RKO (cell line): ENCODE results near the gene CD302.
A peak's percentile ranks its signal among the peaks of the same experiment; 100 is the strongest.
"Not testable (repeated sequence)": the region's sequence is repeated elsewhere in the genome, so short reads cannot be mapped to it uniquely, and the experiment has no call there.

ENCODE experiments used
- DNase-seq: peaks from one replicate; pipeline ENCODE4 v3.0.0-alpha.2; 2016; ENCODE audit warnings: low spot score

Gene CD302

DNA sequence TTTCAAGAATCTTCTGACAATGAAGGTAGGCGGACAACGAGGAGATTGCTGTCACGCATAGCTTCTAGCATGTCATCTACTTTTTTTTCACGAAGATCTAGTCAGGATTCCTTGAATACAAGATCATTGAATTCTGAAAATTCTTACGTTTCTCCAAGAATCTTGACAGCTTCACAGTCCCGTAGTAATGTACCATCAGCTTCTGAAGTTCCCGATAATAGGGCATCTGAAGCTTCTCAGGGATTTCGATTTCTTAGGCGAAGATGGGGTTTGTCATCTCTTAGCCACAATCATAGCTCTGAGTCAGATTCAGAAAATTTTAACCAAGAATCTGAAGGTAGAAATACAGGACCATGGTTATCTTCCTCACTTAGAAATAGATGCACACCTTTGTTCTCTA lies 49.9 kb downstream of the CD302 start:
- no peak for DNase-seq

DNA sequence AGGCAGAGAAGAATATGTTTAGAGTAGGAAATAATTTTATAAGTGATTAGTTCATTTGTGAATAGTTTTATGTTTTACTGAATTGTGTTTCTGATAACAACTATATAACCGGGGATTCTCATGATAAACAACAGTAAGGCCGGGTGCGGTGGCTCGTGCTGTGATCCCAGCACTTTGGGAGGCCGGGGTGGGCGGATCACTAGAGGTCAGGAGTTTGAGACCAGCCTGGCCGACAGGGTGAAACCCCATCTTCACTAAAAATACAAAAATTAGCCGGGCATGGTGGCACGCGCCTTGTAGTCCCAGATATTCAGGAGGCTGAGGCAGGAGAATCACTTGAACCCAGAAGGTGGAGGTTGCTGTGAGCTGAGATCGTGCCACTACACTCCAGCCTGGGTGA lies 52.8 kb downstream of the CD302 start:
- DNase-seq: not testable (repeated sequence)

DNA sequence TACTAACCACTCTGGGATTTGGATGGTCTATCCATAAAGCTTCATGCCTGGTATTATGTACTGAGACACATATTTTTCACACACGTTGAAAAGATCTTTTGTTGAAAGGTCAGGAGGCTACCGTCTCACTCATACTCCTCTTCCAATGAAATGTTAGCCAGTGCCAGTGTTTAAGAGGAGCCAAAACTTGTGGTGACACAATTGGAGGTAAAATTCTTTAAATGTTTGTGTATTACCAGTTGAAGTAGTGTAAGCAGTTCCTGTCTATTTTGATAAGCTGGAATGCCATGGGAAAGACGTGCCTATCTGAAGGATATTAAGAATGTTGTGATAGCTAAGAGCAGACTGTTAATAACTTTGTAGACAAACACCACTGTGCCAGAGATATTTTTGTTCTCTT lies 53.6 kb downstream of the CD302 start:
- no peak for DNase-seq

DNA sequence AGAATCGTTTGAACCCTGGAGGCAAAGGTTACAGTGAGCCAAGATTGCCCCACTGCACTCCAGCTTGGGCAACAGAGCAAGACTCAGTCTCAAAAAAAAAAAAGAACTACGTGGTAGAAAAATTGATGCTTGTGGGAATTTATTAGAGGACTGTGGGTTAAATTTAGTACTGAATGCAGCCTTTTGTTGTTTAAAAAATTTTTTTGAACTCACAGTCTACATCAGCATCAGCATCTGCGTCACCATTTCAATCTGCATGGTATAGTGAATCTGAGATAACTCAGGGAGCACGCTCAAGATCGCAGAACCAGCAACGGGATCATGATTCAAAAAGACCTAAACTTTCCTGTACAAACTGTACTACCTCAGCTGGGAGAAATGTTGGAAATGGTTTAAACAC lies 55.2 kb downstream of the CD302 start:
- DNase-seq: no peak

DNA sequence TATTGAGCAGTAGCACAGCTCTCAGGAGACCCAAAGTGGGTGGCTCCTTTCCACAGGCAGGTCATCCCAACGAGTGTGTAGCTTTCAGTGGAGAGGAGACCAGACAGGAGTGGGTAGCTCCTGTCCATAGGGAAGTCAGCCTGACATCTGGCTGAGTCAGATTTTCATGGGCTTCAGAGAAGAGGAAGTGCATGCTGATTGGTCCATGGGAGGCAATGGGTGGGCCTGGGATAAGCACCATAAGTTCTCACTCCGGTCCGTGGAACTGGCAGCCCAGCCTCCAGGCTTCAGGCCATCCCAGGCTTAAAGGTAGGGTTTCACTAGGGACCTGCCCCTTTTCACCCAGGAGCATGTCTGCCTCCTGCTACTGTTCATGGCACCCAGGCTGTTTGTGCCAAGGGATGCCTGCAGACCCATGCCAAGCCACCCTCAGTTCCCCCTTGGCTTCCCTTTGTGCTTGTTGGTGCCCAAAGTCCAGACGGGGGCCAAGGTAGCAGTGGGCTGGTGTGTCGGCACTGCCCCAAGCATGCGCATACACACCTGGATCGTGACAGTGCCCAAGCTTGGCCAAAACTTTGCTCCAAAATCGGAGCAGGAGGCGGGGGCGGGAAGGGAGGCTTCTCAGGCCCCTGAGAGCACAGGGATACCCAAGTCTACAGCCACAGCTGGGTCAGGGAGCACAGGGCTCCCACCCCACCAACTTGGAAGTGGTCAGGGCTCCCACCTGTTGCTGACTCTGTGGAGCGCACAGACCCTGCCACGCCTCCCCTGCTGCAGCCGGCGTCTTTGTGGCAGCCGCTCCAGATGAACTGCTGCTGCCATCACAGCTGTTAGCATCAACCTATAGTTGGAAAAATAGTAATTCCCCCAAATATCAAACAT lies 59.3 kb downstream of the CD302 start:
- peak; percentile 18 for DNase-seq

DNA sequence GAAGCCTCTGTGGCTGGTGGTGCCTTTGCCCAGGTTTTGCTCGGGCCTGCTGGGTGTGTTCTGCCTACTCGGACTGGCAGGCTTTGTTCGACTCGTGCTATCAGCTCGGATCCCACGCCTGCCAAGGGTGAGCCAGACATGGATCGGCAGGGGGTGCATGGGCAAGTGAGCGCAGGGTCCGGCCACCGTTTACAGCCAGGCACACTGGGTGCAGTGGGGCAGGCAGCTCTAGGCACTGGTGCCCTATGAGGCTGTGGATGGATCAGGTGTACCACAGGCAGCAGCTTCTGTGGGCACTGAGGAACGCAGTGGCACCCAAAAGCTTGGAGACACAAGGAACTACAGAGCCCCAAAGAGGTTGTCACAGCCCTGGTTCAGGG lies 60.1 kb downstream of the CD302 start:
- DNase-seq: no peak

DNA sequence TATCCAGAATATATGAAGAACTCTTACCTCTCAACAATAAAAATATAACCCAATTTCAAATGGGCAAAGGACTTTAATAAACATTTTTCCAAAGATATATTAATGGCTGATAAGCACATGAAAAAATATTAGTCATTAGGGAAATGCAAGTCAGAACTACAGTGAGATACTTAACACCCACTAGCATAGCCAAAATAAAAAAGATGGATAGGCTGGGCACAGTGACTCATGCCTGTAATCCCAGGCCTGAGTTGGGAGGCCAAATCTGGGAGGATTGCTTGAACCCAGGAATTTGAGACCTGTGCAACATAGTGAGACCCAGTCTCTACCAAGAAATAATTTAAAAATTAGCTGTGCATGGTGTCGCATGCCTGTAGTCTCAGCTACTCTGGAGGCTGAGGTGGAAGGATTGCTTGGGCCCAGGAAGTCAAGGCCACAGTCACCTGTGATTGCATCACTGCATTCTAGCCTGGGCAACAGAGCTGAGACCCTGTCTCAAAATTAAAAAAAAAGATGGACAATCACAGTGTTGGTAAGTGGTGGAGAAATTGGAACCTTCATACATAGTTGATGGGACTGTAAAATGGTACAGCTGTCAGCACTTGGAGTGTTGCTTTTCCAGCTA lies 60.6 kb downstream of the CD302 start:
- DNase-seq: no peak

DNA sequence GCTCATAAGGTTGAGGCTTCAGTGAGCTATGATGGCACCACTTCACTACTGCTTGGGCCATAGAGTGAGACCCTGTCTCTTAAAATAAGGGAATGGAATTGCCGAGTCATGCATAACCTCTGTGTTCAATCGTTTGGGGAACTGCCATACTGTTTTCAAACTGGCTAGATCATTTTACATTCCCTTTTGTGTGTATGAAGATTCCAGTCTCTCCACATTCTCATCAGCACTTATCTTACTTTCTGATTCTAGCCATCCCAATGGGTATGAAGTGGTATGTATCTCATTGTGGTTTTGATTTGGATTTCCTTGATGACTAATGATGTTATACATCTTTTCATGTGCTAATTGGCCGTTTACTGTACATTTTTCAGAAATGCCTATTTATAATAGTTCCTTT lies 62.0 kb downstream of the CD302 start:
- peak; percentile 12 for DNase-seq

DNA sequence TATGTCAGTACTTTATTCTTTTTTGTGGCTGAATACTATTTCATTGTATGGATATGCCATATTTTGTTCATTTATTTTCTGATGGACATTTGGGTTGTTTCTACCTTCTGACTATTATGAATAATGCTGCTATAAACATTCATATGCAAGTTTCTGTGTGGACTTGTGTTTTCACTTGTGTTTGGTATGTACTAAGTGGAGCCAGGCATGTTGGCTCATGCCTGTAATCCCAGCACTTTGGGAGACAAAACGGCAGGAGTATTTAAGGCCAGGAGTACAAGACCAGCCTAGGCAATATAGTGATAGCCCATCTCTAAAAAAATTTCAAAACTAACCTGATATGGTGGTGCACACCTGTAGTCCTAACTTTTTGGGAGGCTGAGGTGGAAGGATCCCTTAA lies 62.4 kb downstream of the CD302 start:
- no peak for DNase-seq

DNA sequence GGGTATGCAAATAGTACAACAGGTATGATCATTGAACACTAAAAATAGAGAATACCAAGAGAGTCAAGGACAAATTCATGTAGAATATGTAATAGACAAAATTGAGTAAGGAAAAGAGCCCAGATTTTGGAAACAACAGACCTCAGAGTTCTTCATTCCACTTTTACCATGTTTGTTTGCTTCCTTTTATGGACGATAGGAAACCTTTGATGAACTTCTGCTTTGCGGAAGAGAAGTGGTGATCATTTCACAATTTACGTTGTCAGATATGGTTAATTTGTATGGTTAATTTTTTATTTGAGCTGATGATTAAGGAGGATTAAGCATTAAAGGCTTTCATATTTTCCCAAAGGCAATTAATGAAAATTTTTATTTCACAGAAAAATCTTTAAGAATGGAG lies 69.4 kb downstream of the CD302 start:
- DNase-seq: no peak

DNA sequence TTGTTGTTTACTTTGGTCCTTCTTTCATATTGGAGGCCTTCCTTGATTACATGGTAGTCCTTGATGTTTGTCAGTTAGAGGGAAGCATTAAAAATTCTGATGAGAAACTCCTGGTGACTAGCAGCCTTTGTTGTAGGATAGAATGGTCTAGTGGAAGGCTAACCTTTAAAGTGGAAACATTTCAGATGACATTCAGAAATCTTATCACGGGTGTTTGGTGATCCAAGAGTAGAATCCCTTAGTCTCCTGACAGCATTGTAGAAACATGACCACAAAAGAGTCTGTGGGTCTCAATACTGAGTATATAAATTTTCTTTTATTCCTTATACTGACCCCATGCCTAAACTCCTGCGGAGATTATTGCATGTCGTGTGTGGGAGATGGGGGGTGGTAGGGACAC lies 72.3 kb downstream of the CD302 start:
- no peak for DNase-seq

DNA sequence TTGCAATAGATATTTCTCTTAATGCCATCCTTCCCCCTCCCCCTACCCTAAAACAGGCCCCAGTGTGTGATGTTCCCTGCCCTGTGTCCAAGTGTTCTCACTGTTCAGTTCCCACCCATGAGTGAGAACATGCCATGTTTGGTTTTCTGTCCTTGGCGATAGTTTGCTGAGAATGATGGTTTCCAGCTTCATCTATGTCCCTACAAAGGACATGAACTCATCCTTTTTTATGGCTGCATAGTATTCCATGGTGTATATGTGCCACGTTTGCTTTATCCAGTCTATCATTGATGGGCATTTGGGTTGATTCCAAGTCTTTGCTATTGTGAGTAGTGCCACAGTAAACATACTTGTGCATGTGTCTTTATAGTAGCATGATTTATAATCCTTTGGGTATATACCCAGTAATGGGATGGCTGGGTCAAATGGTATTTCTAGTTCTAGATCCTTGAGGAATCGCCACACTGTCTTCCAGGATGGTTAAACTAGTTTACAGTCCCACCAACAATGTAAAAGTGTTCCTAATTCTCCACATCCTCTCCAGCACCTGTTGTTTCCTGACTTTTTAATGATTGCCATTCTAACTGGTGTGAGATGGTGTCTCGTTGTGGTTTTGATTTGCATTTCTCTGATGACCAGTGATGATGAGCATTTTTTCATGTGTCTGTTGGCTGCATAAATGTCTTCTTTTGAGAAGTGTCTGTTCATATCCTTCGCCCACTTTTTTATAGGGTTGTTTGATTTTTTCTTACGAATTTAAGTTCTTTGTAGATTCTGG lies 73.0 kb downstream of the CD302 start:
- not testable (repeated sequence) for DNase-seq

DNA sequence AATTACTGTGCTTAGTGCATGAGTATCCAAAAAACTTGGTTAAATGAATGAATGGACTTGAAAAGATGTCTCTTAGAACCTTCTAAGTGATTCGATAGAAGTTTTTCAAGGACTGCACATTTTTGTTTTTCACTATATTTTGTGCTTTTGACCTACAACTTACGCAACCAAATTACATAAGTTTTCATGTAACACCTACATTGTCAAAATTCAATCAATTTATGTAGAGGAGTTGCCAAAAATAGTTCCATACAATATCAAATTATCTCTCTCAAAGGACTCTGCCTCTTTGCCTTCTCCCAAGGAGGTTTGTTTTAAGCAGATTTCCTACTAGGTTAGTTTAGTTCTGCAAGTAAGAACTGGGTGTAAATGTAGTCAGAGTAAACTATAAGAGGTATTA lies 75.4 kb downstream of the CD302 start:
- no peak for DNase-seq

DNA sequence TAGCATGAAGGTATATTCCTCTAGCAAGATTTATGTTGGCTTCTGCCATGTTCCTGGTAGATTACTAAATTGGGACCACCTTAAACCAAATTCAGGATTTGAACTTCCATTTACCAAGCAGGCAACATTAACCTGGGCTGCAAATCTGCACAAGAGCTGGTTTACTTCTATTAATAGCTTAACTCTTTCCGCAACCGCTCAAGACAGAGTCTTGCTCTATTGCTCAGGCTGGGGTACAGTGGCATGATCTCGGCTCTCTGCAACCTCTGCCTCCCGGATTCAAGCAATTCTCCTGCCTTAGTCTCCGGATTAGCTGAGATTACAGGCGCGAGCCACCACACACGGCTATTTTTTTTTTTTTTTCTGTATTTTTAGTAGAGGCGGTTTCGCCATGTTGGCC lies 77.3 kb downstream of the CD302 start:
- no peak for DNase-seq
